AG20443 (cell line): ENCODE data around the gene KCNA1.
A peak's percentile ranks its signal among the peaks of the same experiment; 100 is the strongest.
"Not testable (repeated sequence)": the region's sequence is repeated elsewhere in the genome, so short reads cannot be mapped to it uniquely, and the experiment has no call there.

Experiments used
- DNase-seq: peaks from one replicate; pipeline ENCODE4 v3.0.0; 2012; ENCODE audit warnings: low spot score, mixed read lengths

The KCNA1 gene

GRCh38 chr12:4909734-4910501 lies at the start of gene KCNA1:
TSS of gene KCNA1 (plus strand) at chr12:4909905. CDS start at chr12:4911379, 1,474 bp downstream.
- DNase-seq, result peak; percentile 53

- DNase-seq, result no peak
Measured at GRCh38 chr12:4860741-4861140, 49.0 kb upstream of the KCNA1 start.

GRCh38 chr12:4862809-4863208 lies 46.9 kb upstream of the KCNA1 start:
- DNase-seq, result no peak

- no peak for DNase-seq
Measured at GRCh38 chr12:4864575-4864974, 45.1 kb upstream of the KCNA1 start.

- no peak for DNase-seq
Measured at GRCh38 chr12:4865246-4865645, 44.5 kb upstream of the KCNA1 start.

- no peak for DNase-seq
Measured at GRCh38 chr12:4866299-4866698, 43.4 kb upstream of the KCNA1 start.

GRCh38 chr12:4867384-4867783 lies 42.3 kb upstream of the KCNA1 start:
- DNase-seq, result no peak

- DNase-seq, result no peak
Measured at GRCh38 chr12:4870423-4870822, 39.3 kb upstream of the KCNA1 start.

- no peak for DNase-seq
Measured at GRCh38 chr12:4871514-4871913, 38.2 kb upstream of the KCNA1 start.

GRCh38 chr12:4873947-4874346 lies 35.8 kb upstream of the KCNA1 start:
- no peak for DNase-seq

GRCh38 chr12:4874671-4875070 lies 35.0 kb upstream of the KCNA1 start:
- DNase-seq, result no peak

- not testable (repeated sequence) for DNase-seq
Measured at GRCh38 chr12:4879481-4879880, 30.2 kb upstream of the KCNA1 start.

GRCh38 chr12:4881266-4882064 lies 28.2 kb upstream of the KCNA1 start:
- no peak for DNase-seq

GRCh38 chr12:4891866-4892265 lies 17.8 kb upstream of the KCNA1 start:
- DNase-seq, result no peak

GRCh38 chr12:4892418-4892817 lies 17.3 kb upstream of the KCNA1 start:
- no peak for DNase-seq

- DNase-seq, result no peak
Measured at GRCh38 chr12:4894019-4894418, 15.7 kb upstream of the KCNA1 start.

- DNase-seq, result no peak
Measured at GRCh38 chr12:4899364-4899763, 10.3 kb upstream of the KCNA1 start.

- peak; percentile 59 for DNase-seq
Measured at GRCh38 chr12:4900327-4900726, 9.4 kb upstream of the KCNA1 start.

GRCh38 chr12:4905316-4905715 lies 4.4 kb upstream of the KCNA1 start:
- no peak for DNase-seq

- DNase-seq, result peak; percentile 25
Measured at GRCh38 chr12:4908684-4909409, 858 bp upstream of the KCNA1 start.

GRCh38 chr12:4909410-4909733 lies 333 bp upstream of the KCNA1 start:
- no peak for DNase-seq

- DNase-seq, result peak; percentile 43
Measured at GRCh38 chr12:4910502-4911315, 1.0 kb downstream of the KCNA1 start.
